Stimulated activated CD8-positive, alpha-beta memory T cell treated with anti-CD3 and anti-CD28 coated beads, Interleukin-4, amount 100 ng/mL, for 48 hours (primary cell): ENCODE results near the gene KANSL1L.

Experiments used
- DNase-seq: peaks from one replicate; pipeline ENCODE4 v3.0.0-alpha.2; 2020

Gene KANSL1L

GRCh38 chr2:210055825-210056224, 115.4 kb downstream of the KANSL1L start:
- no peak for DNase-seq

GRCh38 chr2:210054696-210055095, 116.5 kb downstream of the KANSL1L start:
- DNase-seq = no peak

GRCh38 chr2:210050885-210051284, 120.3 kb downstream of the KANSL1L start:
- DNase-seq = no peak

GRCh38 chr2:210049831-210050230, 121.4 kb downstream of the KANSL1L start:
- no peak for DNase-seq

- DNase-seq = no peak
Observed at GRCh38 chr2:210046851-210047500, 124.2 kb downstream of the KANSL1L start.

GRCh38 chr2:210038078-210038477, 133.1 kb downstream of the KANSL1L start:
- DNase-seq = no peak

- DNase-seq = no peak
Observed at GRCh38 chr2:210035679-210036078, 135.5 kb downstream of the KANSL1L start.

- DNase-seq = no peak
Observed at GRCh38 chr2:210034087-210034683, 137.0 kb downstream of the KANSL1L start.

GRCh38 chr2:210028178-210028577, 143.0 kb downstream of the KANSL1L start:
- DNase-seq = no peak

GRCh38 chr2:210027608-210028007, 143.6 kb downstream of the KANSL1L start:
- no peak for DNase-seq

- DNase-seq = no peak
Observed at GRCh38 chr2:210022824-210023223, 148.4 kb downstream of the KANSL1L start.

- no peak for DNase-seq
Observed at GRCh38 chr2:210020138-210020537, 151.1 kb downstream of the KANSL1L start.

GRCh38 chr2:210009896-210010295, 161.3 kb downstream of the KANSL1L start:
- DNase-seq = no peak

GRCh38 chr2:210009126-210009525, 162.1 kb downstream of the KANSL1L start:
- DNase-seq = no peak

GRCh38 chr2:210007895-210008294, 163.3 kb downstream of the KANSL1L start:
- no peak for DNase-seq

- DNase-seq = no peak
Observed at GRCh38 chr2:210004881-210005280, 166.3 kb downstream of the KANSL1L start.

GRCh38 chr2:210003359-210003758, 167.8 kb downstream of the KANSL1L start:
- no peak for DNase-seq

GRCh38 chr2:210002158-210003157, 168.8 kb downstream of the KANSL1L start, which contains the start of gene RPE:
TSS of gene RPE (plus strand) at chr2:210002638. CDS start at chr2:210002662, 24 bp downstream.
- DNase-seq = peak; percentile 99

GRCh38 chr2:210000464-210001324, 170.5 kb downstream of the KANSL1L start:
- no peak for DNase-seq

GRCh38 chr2:209998596-209998995, 172.6 kb downstream of the KANSL1L start:
- no peak for DNase-seq

GRCh38 chr2:209993968-209994367, 177.2 kb downstream of the KANSL1L start:
- no peak for DNase-seq

GRCh38 chr2:209990838-209991237, 180.4 kb downstream of the KANSL1L start:
- DNase-seq = no peak
